Measurements from ENCODE around the gene FAM151A.

The FAM151A gene

DNA sequence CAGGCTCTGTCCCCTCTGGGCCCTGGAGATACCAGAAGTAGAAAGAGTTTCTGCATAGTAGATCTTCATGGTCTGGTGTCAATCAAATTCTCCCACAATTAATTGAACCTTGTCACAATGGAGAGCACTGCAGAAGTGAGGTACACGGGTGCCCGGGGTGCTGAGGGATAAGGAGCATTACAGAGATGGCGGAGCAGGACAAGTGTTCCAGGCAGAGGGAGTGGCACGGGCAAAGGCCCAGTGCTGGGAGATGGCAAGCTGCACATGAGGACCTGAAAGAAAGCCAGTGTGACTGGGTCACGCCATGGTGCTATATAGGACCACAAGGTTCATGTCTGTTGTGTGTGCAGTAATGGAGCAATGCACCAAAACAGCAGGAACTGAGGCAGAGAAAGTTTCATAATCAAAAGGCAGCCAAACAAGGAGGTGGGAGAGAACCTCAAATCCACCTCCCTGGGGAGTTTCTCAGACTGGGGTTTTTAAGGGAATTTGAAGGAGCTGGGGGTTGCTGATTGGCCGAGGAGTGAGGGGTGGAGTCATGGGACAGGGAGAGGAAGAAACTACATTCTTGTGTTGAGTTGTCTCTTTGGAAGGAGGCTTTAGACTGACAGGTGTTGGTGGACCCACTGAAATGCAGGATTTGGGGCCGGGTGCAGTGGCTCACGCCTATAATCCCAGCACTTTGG lies 47.6 kb downstream of the FAM151A start:
- DNase-seq = no peak

DNA sequence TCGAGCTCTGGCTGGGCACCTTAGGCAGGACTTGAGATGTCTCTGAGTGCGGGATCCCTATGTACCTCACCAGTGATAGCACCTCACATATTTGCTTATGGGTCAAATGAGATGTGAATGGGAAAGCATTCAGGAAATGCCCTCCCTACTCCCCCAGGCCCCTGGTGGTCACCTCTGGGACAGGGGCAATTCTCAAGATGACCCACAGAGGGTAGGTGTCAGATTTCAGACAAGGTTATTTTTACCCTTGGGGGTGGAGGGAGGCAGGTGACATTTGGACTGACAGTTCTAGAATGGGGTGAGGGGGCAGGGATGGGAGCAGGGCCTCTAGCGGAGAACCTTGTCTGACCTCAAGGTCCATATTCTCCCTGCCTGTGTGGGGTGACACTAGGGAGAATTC lies 48.2 kb downstream of the FAM151A start:
- no peak for DNase-seq

DNA sequence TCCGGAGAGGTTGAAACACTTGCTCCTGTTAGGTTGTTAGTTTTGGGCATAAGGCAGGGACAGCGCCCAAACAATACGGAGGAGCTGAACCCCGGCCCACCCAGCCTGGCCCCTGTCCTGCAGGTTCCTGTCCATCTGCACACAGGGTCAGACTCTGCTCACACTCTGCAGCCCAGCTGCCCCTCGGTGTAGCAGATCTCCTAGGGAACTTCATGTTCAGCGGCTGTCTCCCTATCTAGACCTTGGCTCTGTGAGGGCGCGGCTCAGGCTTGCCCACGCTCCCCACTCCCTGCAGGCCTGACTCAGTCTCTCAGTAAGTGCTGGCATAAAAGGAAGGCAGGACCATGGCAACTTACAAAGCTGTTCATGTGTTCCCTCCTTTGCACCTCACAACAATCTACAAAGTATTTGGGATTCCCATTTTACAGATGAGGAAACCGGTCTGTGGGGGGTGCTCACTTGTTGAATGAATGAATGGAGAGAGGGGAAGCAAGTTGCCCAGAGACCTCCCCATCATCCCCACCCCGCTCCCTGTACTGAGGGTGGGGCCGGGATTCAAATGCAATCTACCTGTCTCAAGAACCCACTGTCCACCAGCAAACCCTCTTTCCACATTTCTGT lies 49.1 kb downstream of the FAM151A start:
- no peak for DNase-seq

DNA sequence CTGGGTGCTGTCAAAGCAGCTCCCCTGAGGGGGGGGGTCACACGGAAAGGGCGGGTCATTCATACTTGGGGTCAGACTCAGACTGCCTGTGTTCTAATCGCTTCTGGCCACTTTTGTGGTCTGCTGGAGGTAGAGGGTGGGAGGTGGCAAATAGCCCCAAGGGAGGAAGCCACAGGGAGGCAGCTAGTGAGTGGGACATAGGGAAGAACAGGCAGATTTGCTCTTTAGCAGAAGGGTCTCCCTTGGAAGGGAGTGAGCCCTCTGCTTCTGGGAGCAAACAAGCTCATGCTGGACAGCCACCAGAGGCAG lies 50.8 kb downstream of the FAM151A start:
- DNase-seq = no peak

DNA sequence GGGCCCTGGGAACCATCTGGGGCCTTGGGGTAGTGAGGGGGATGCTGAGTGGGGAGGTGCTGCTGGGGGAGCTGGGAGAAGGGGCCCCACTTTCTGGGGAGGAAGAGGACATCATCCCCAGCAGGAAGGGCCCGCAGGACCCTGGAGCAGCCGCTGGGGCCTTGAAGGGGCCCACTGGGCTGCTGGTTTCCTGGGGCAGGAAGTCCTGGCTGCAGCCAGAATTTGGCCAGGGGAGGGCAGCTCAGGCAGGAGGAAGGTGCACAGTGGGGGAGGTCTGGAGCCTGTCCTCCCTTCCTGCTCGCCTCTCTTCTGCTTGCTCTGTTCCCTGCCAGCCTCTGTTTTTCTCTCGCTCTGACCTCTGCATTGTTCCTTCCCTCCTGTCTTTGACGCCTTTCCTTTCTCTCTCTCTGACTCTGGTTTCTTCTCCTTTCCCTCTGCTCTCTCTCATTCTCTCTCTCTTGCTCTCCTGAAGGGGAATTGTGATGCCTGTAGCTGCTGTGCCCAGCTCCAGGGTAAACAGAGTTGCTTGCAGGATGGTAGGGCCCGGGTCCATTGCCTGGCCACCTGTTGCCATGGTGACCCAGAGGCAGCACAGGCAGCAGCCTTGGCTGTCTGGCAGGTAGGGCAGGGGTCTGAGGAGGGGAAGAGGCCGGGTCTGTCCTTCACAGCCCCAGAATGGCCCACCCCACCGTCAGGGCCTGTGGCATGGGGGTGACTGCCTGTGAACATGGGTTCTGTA lies 51.4 kb downstream of the FAM151A start:
- no peak for DNase-seq

DNA sequence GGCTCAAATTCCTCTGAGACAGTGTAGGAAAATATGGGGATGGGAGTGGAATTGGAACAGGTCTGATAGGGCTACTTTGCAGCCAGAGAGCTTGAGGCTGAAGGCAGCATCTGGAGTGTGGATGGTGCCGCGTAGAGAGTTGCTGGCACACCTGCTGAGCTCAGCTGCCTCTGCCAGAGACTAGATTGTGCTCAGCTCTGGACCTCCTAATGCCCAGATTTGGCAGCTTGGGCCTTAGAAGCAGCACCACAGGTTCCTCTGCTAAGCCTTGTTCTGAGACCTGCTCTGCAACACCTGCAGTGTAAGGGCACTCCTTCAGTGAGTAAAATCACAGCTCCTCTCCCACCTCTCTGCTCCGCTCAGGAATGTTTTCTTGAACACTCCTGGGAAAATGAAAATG lies 52.0 kb downstream of the FAM151A start:
- DNase-seq = no peak

DNA sequence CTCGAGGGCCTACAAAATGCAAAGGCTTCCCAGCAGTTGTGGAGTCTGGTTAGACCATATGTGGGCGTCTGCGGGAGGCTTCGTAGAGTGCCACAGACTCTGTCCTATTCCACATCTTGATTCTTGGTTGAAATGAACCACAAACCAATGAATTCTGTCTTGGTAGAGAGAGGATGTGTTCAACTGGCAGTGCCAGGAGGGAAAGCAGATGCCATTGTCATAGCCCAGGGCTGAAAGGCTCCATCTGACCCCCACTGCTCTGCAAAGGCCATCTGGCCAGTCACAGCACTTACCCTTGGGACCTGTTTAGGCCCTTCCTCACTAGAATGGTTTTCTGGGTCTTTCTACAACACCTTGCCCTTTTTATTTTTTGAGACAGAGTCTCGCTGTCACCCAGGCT lies 53.2 kb downstream of the FAM151A start:
- DNase-seq = no peak

DNA sequence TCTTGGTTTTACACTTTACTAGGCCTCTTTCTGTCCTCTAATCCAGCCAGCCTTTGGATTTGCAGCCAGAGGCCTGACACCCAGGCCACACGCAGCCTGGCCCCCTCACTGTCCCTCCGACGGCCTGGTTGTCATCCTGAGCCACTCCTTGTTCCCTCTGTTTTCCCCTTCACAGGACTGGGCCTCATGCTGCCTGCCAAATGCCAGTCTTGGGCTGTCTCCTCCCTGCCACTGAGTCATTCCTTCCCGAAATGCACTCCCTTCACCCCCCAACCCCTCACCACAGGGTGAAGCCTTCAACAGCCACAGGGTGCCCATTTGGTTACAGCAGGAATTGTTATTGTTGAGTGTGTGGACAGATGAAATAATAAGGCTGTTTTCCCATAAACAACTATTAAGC lies 54.0 kb downstream of the FAM151A start:
- DNase-seq = no peak

DNA sequence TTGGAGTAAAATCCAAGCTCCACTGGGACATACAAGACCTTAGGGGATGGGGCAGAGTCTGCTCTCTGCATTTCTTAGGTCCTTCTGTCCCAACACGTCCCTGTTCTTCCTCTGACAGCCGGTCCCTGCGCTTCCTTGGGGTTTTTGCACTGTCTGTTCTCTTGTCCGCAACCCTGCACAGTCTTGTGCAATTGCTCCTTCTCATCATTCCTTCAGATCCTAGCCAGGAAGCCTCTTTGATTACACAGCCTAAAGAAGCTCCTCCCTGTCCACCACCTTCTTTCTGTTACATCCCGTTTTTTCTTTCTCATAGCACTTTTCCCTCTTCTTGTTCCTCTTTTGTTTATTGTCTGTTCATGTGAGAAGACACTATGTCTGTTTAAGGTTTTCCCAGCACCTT lies 55.4 kb downstream of the FAM151A start:
- no peak for DNase-seq

DNA sequence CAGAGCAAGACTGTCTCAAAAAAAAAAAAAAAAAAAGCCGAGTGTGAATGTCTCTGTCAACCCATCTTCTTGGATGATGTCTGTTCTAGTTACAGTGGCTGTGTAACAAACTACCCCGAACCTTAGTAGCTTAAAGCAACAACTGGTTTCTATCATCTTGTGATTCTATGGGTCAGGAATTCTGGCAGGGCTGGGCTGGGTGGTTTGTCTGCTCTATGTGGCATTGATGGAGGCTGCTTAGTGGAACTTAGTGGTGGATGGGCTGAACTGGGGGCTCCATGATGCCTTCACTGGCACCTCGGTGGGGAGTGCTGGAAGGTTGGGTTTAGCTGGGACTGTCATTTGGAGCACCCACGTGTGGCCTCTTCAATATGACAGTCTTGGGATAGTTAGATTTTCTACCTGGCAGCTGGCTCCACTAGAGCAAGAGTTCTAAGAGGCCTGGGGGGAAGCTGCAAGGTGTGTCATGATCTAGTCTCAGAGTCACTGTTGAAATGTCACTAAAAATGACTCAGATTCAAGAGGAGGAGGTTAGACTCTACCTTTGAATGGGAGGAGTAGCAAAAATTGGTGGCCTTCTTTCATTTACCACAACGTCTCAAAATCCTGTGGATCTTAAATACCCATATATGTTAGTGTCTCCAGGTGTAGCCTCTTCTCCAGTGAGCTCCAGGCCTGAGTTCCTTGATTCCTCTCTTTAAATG lies 56.7 kb downstream of the FAM151A start:
- no peak for DNase-seq

DNA sequence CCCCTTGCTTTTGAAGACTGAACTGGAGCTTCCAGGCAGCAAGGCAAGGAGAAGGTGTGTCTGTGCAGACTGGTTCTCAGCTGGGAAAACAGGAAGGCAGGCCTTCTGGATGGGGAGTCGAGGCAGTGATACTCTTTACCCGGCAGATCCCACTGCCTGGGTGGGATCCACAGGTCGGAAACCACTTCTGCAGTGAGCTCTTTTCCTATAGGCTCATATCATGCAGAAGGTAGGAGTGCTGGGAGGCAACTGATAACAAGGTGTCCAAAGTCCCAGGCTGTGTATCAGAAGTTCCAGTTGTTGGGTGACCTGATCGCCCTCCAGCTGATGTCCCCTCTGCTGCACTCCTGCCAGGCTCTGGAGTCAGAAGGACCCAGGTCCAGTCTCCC lies 58.2 kb downstream of the FAM151A start:
- DNase-seq = no peak

DNA sequence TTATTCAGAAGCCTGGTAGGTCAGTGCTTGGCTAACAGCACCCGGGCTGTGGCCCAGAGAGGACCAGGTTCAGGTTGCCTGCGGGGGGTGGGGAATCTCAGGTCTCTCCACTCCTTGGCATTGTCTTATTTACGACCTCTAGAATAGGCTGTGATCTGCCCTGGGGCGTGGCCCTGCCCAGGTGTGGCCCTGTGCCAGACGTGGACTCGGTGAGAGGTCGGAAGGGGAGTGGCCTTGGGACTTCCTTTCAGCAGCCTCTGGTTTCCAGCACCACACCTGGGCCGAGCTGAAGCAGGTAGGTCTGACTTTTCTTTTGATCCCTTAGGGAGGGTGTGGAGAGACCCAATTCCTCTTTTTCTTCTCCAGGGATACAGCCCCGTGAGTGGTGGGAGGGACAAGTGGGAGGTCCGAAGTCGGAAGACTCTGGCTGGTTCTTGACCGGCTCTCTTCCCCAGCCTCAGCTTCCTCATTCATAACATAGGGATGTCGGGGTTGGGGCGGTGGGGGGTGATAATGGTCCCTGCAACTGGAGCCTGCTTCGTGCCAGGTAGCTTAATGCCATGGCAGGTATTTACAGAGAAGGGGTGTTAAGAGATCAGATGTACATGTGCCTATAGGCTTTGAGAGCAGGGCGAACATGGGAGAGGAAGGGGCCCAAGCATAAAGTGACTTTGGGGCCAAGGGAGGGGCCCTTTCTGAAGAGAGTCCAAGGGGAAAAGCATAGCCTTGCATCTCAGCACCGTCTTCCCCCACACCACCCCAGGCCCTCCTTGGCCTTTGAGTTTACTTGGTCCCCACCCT lies 58.8 kb downstream of the FAM151A start:
- no peak for DNase-seq

DNA sequence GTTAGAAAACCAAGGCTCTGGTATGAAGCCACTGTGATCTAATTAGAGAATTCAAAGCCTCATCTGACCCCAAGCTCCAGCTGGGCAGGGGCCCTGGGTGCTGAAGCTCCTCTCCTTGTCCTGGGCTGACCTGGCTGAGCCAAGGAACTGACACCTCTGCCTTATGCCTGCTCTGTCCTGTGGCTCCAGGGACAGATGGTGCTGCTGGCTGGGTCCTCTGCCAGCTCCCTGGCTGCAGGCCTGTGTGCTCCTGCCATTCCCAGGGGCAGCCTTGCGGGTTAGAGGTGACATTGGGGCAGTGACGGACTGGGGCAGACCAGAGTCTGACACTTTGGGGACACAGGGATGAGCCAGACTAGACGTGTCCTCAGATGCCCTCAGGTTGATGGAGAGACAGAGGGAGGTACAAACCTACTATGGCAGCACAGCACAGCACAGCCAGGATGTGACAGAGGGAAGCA lies 63.5 kb downstream of the FAM151A start:
- no peak for DNase-seq

Data from CD4-positive, alpha-beta T cell treated with Interleukin-17A for 1 hour (primary cell).